Neural cell (in vitro differentiated cells): Measurements from ENCODE around the gene RHBDF2.

ENCODE experiments used
- CTCF ChIP-seq: fragments of 450-650 bp; IDR thresholded peaks from 2 replicates; pipeline ENCODE4 v1.5.1; 2014; ENCODE audit warnings: antibody characterized with exemption, mild to moderate bottlenecking, moderate library complexity; ENCODE audit not compliant: poor library complexity, severe bottlenecking
- EP300 ChIP-seq: fragments of 450-650 bp; conservative IDR thresholded peaks from 2 replicates; pipeline ENCODE4 v1.6.1; 2014; ENCODE audit warnings: antibody characterized with exemption, mild to moderate bottlenecking, moderate library complexity; ENCODE audit not compliant: poor library complexity, severe bottlenecking
- EZH2 ChIP-seq: fragments of 200-600, 300-800 bp; shearing (Covaris generic), sonication (generic); IDR thresholded peaks from 2 replicates; pipeline ENCODE4 v1.6.1; 2014; ENCODE audit warnings: antibody characterized with exemption, low read length, borderline replicate concordance, mild to moderate bottlenecking; ENCODE audit not compliant: insufficient read depth, poor library complexity, severe bottlenecking
- POLR2AphosphoS5 ChIP-seq: IDR thresholded peaks from 2 replicates; pipeline ENCODE4 v1.6.1; 2012
- SMC3 ChIP-seq: fragments of 450-650 bp; conservative IDR thresholded peaks from 2 replicates; pipeline ENCODE4 v1.6.1; 2014; ENCODE audit warnings: antibody characterized with exemption, mild to moderate bottlenecking, moderate library complexity; ENCODE audit not compliant: poor library complexity
- TAF1 ChIP-seq: IDR thresholded peaks from 2 replicates; pipeline ENCODE4 v1.6.1; 2012; ENCODE audit warnings: low read depth

DNA sequence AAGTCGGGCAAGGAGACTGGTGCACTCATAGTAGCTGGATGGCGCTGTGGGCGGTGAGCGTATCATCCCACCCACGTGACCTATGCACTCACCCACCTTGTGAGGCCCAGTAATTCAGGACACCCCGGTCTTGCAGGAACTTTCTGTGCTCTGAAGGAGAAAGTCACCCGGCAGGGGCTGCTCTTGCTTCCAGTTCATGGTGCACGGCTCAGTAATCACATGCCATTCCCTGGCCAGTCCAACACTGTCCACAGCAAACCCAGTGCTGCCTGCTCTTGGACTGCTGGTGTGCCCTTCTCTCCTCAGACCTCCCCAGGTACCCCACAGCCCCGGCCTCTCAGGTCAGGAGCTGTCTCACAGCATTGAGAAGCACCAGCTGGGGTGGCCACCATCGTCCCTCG is 16.4 kb upstream of the RHBDF2 start:
- TF ChIP-seq POLR2AphosphoS5 (no peak), CTCF (no peak), EP300 (no peak), TAF1 (no peak), SMC3 (no peak), EZH2 (no peak)
